Smooth muscle cell (in vitro differentiated cells): ENCODE results near the gene GIPC1. TPM values are rescaled to one million over a fixed set of nuclear protein-coding genes. Genes with fewer than 3 reads are reported as not detected.

ENCODE experiments used
- DNase-seq: peaks from one replicate; lab custom pipeline; 2025; ENCODE audit not compliant: unreplicated experiment; lab: John Stamatoyannopoulos, UW
- H2AFZ ChIP-seq: fragments of 200-600 bp; sonication (generic); 2 replicates; pipeline ENCODE4 v1.6.0; 2016; ENCODE audit warnings: antibody characterized with exemption, low read depth, mild to moderate bottlenecking
- H3F3A ChIP-seq: fragments of 200-600 bp; sonication (generic); 2 replicates; pipeline ENCODE4 v1.6.0; 2017; ENCODE audit warnings: antibody characterized with exemption, low read depth
- H3K27ac ChIP-seq: fragments of 200-600 bp; sonication (generic); 2 replicates; pipeline ENCODE4 v1.5.1; 2016; ENCODE audit warnings: low read depth, mild to moderate bottlenecking
- H3K27me3 ChIP-seq: fragments of 200-600 bp; sonication (generic); 2 replicates; pipeline ENCODE4 v1.6.1; 2016; ENCODE audit warnings: low read depth, mild to moderate bottlenecking
- H3K36me3 ChIP-seq: fragments of 200-600 bp; sonication (generic); 2 replicates; pipeline ENCODE4 v1.5.1; 2016; ENCODE audit warnings: low read depth
- H3K4me1 ChIP-seq: fragments of 200-600 bp; sonication (generic); 2 replicates; pipeline ENCODE4 v1.5.1; 2016; ENCODE audit warnings: low read depth
- H3K4me2 ChIP-seq: fragments of 200-600 bp; sonication (generic); 2 replicates; pipeline ENCODE4 v1.6.0; 2016; ENCODE audit warnings: mild to moderate bottlenecking
- H3K4me3 ChIP-seq: fragments of 200-600 bp; sonication (generic); 2 replicates; pipeline ENCODE4 v1.5.1; 2016; ENCODE audit warnings: mild to moderate bottlenecking
- H3K79me2 ChIP-seq: fragments of 200-600 bp; sonication (generic); 2 replicates; pipeline ENCODE4 v1.6.0; 2016; ENCODE audit warnings: low read depth, mild to moderate bottlenecking
- H3K9ac ChIP-seq: fragments of 200-600 bp; sonication (generic); 2 replicates; pipeline ENCODE4 v1.6.0; 2016; ENCODE audit warnings: low read depth
- H3K9me3 ChIP-seq: fragments of 200-600 bp; sonication (generic); replicated peaks from 2 replicates; pipeline ENCODE4 v1.5.1; 2016; ENCODE audit warnings: low read depth
- H4K20me1 ChIP-seq: fragments of 200-600 bp; sonication (generic); 2 replicates; pipeline ENCODE4 v1.6.0; 2016; ENCODE audit warnings: low read depth
- WGBS: methylation state at CpG from one replicate; pipeline ENCODE4 v1.1.7; 2016; ENCODE audit warnings: low lambda C conversion rate; 5-methylcytosine and 5-hydroxymethylcytosine counted together
- polyA plus RNA-seq: library from polyadenylated mRNA; unstranded; fragments of >200 nt; fragmentation: Nextera tagmentation; extraction: Ambion mirVana; gene quantifications from 2 replicates; pipeline ENCODE4 v1.2.1, GENCODE V29; 2016
- total RNA-seq: library from RNA; depleted of rRNA; stranded (reverse); fragments of >200 nt; gene quantifications from 2 replicates; pipeline ENCODE4 v1.2.3, GENCODE V29; 2014
- TF ChIP-seq, protein P1 (sequence below): fragments of 200-600 bp; sonication (generic); IDR thresholded peaks from 2 replicates; pipeline ENCODE4 v1.5.1; 2017; ENCODE audit warnings: borderline replicate concordance, mild to moderate bottlenecking, antibody characterized with exemption; ENCODE audit not compliant: insufficient read depth, poor library complexity, severe bottlenecking

Gene GIPC1
- total and polyA plus RNA-seq, 2 experiments from 2014 or later = 73.0 to 142 TPM

DNA sequence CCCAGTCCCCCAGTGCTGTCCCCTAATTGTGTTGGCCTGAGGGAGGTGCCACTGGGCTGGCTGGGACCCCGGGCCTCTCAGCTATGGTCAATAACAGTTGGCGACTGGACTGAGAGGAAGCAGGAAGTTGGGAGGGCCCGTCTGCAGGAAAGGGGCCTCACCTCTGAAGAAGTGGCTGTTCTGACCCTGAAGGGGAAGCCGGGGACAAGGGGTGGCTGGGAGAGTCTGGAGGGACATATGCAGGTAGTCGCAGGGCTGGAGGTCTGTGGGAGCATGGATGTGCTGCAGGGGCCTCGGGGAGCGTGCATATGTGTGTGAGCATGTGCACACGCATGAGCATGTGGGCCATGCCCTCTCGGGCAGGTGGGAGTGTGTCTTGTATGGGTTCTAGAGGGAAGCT, 56.9 kb downstream of the GIPC1 start:
- H3K79me2 ChIP-seq = peaks cover 16% of the 10 kb centered on the region

GRCh38 chr19:14437578-14438140, 58.3 kb downstream of the GIPC1 start:
- Histone ChIP-seq H3K27me3 (no peaks in the 10 kb centered on the region), H4K20me1 (peaks cover 40% of the 10 kb centered on the region), H3K79me2 (peaks cover 16% of the 10 kb centered on the region), H3K27ac (no peak overlapping the region), H3K4me1 (no peaks in the 10 kb centered on the region), H2AFZ (no peak overlapping the region), H3K4me3 (no peak overlapping the region), H3K9me3 (no peaks in the 10 kb centered on the region), H3F3A (no peaks in the 10 kb centered on the region), H3K9ac (no peak overlapping the region), H3K4me2 (no peak overlapping the region), H3K36me3 (no peaks in the 10 kb centered on the region)
- TF ChIP-seq, protein P1, sequence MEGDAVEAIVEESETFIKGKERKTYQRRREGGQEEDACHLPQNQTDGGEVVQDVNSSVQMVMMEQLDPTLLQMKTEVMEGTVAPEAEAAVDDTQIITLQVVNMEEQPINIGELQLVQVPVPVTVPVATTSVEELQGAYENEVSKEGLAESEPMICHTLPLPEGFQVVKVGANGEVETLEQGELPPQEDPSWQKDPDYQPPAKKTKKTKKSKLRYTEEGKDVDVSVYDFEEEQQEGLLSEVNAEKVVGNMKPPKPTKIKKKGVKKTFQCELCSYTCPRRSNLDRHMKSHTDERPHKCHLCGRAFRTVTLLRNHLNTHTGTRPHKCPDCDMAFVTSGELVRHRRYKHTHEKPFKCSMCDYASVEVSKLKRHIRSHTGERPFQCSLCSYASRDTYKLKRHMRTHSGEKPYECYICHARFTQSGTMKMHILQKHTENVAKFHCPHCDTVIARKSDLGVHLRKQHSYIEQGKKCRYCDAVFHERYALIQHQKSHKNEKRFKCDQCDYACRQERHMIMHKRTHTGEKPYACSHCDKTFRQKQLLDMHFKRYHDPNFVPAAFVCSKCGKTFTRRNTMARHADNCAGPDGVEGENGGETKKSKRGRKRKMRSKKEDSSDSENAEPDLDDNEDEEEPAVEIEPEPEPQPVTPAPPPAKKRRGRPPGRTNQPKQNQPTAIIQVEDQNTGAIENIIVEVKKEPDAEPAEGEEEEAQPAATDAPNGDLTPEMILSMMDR = no peak
- WGBS = 96% methylated on average over 7 of the region's 7 CpGs
- no peak for DNase-seq

More for the DNA sequence above, 56.9 kb downstream of the GIPC1 start:
- H3K36me3 ChIP-seq = no peaks in the 10 kb centered on the region
- H3K27me3 ChIP-seq = no peaks in the 10 kb centered on the region
- no peak overlapping the region for H3K9ac ChIP-seq
- H3K4me1 ChIP-seq = no peaks in the 10 kb centered on the region
- TF ChIP-seq, protein P1 = no peak
- H3K4me3 ChIP-seq = no peak overlapping the region
- DNase-seq = no peak
- no peaks in the 10 kb centered on the region for H3K9me3 ChIP-seq
- no peak overlapping the region for H3K27ac ChIP-seq
- peaks cover 40% of the 10 kb centered on the region for H4K20me1 ChIP-seq
- no peaks in the 10 kb centered on the region for H3F3A ChIP-seq
- 95% methylated on average over 9 of the region's 9 CpGs for WGBS
- no peak overlapping the region for H2AFZ ChIP-seq
- H3K4me2 ChIP-seq = no peak overlapping the region

GRCh38 chr19:14435320-14436050, 60.4 kb downstream of the GIPC1 start:
- Histone ChIP-seq H3K9ac (no peak overlapping the region), H3K27ac (no peak overlapping the region), H3K9me3 (no peaks in the 10 kb centered on the region), H3K79me2 (peaks cover 16% of the 10 kb centered on the region), H4K20me1 (peaks cover 38% of the 10 kb centered on the region), H2AFZ (no peak overlapping the region), H3K4me3 (no peak overlapping the region), H3K4me1 (no peaks in the 10 kb centered on the region), H3K36me3 (no peaks in the 10 kb centered on the region), H3K4me2 (no peak overlapping the region), H3K27me3 (peaks cover 6% of the 10 kb centered on the region), H3F3A (no peaks in the 10 kb centered on the region)
- WGBS = 94% methylated on average over 16 of the region's 17 CpGs
- no peak for DNase-seq
- TF ChIP-seq, protein P1 = no peak
